Aorta (tissue), 5 donors: ENCODE results near the gene PI16. TPM values are rescaled to one million over a fixed set of nuclear protein-coding genes. Genes with fewer than 3 reads are reported as not detected.

Experiments
- ATAC-seq: fragments of 200-7000 bp; cut with Tn5 transposase; one replicate; pipeline ENCODE4 v1.9.1; 2022; ENCODE audit warnings: moderate library complexity; ENCODE audit not compliant: low FRiP score
- DNase-seq, 2 donors: peaks; one replicate each; pipeline ENCODE4 v3.0.0-alpha.2; 2020
- H3K27ac ChIP-seq, 2 donors: one replicate each; pipeline ENCODE4 v1.5.1; 2013; ENCODE audit warnings: low read length in 2 of 2, mild to moderate bottlenecking in 2 of 2, moderate library complexity in 2 of 2, control low read depth in 1 of 2, inconsistent platforms in 1 of 2, low read depth in 1 of 2
- H3K27me3 ChIP-seq, 2 donors: one replicate each; pipeline ENCODE4 v1.6.1; 2013; ENCODE audit warnings: control low read depth in 1 of 2, low read length in 1 of 2, mild to moderate bottlenecking in 1 of 2, moderate library complexity in 1 of 2; ENCODE audit not compliant: insufficient read depth in 2 of 2, control insufficient read depth in 1 of 2
- H3K36me3 ChIP-seq, 2 donors: one replicate each; pipeline ENCODE4 v1.6.1; 2013; ENCODE audit warnings: control low read depth in 1 of 2, low read length in 1 of 2, mild to moderate bottlenecking in 1 of 2; ENCODE audit not compliant: insufficient read depth in 2 of 2, control insufficient read depth in 1 of 2
- H3K4me1 ChIP-seq, 2 donors: one replicate each; pipeline ENCODE4 v1.6.1; 2013; ENCODE audit warnings: low read length in 2 of 2, control low read depth in 1 of 2, mild to moderate bottlenecking in 1 of 2, moderate library complexity in 1 of 2; ENCODE audit not compliant: insufficient read depth in 2 of 2, control insufficient read depth in 1 of 2
- H3K4me3 ChIP-seq, 2 donors: one replicate each; pipeline ENCODE4 v1.5.1; 2013; ENCODE audit warnings: low read length in 2 of 2, control low read depth in 1 of 2, mild to moderate bottlenecking in 1 of 2
- H3K9me3 ChIP-seq: one replicate; pipeline ENCODE4 v1.6.1; 2013; ENCODE audit warnings: mild to moderate bottlenecking, low read length; ENCODE audit not compliant: control insufficient read depth
- whole genome bisulfite sequencing, 2 donors: extraction: QIAGEN DNeasy Blood & Tissue Kit; methylation state at CpG; one replicate each; pipeline ENCODE4 v1.1.7; 2013; 5-methylcytosine and 5-hydroxymethylcytosine counted together
- intact Hi-C, 2 donors: fragments of 100-400 bp; cut with DNase I; formaldehyde crosslinking; loops; one replicate each; pipeline versions ENCODE4 v1.14.2 to v1.15.0; 2022
- long read RNA-seq, 2 donors: library from polyadenylated mRNA; unstranded; transcript quantifications; one replicate each; pipeline ENCODE4 v2.0.0, GENCODE V29; 2020 to 2021
- polyA plus RNA-seq, 2 donors: library from polyadenylated mRNA; stranded (reverse); fragments of 200-250 nt; gene quantifications; one replicate each; pipeline ENCODE4 v1.2.3, GENCODE V29; 2013
- total RNA-seq, 2 donors: library from RNA; stranded (reverse); fragmentation: NEBNext Ultra II Directional; extraction: Animal tissue kit (Norgen Biotek cat#: 25700); gene quantifications; one replicate each; pipeline ENCODE4 v1.2.1, GENCODE V29; 2021
- donor health status: healthy with polysubstance abuse.
- donor health status: Bipolar disorder and iron deficiency.
- donor health status: DM: no; HTN: no; CAD: no.
- donor health status: DM: no; HTN: no; CAD: no.
- donor health status: DM: yes; HTN: yes; CAD: no.

PI16 gene, protein sequence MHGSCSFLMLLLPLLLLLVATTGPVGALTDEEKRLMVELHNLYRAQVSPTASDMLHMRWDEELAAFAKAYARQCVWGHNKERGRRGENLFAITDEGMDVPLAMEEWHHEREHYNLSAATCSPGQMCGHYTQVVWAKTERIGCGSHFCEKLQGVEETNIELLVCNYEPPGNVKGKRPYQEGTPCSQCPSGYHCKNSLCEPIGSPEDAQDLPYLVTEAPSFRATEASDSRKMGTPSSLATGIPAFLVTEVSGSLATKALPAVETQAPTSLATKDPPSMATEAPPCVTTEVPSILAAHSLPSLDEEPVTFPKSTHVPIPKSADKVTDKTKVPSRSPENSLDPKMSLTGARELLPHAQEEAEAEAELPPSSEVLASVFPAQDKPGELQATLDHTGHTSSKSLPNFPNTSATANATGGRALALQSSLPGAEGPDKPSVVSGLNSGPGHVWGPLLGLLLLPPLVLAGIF
- 100 to 1,000 TPM in 1 of 2 donors, 10 to 100 TPM in 1; 38.7 to 383 TPM for total RNA-seq
- polyA plus RNA-seq, result 1 to 10 TPM in 1 of 2 donors, not detected in 1; 4.4 TPM
- long read RNA-seq, donor 1, transcript PI16-201 (7 exons, 2,190 nt), result major isoform, 157 of 204 reads
- long read RNA-seq, donor 1, partial matches to known transcripts, result 20 of 204 reads
- long read RNA-seq, donor 1, other reads (novel, unspliced or antisense), result 27 of 204 reads
- long read RNA-seq, donor 2, transcript PI16-201 (7 exons, 2,190 nt), result major isoform, 136 of 303 reads
- long read RNA-seq, donor 2, partial matches to known transcripts, result 83 of 303 reads
- long read RNA-seq, donor 2, other reads (novel, unspliced or antisense), result 84 of 303 reads

GRCh38 chr6:36954262-36954931 is at the start of gene PI16:
TSS of gene PI16 (plus strand) at chr6:36954738. CDS start at chr6:36954761, 23 bp downstream.
- H3K27me3 ChIP-seq, result no peaks in the 10 kb centered on the region
- H3K4me1 ChIP-seq, result no peaks in the 10 kb centered on the region
- intact Hi-C loops, result no loop called here
- H3K9me3 ChIP-seq, result no peaks in the 10 kb centered on the region
- H3K36me3 ChIP-seq, result no peaks in the 10 kb centered on the region
- H3K27ac ChIP-seq, result no peak within 1 kb of the TSS
- no peak within 1 kb of the TSS for H3K4me3 ChIP-seq
- WGBS, 2 donors, result 64 to 71% methylated on average over 14 of the region's 14 CpGs
- no peak for ATAC-seq
- DNase-seq, result peak in 1 of 2 donors; percentile 70

DNA sequence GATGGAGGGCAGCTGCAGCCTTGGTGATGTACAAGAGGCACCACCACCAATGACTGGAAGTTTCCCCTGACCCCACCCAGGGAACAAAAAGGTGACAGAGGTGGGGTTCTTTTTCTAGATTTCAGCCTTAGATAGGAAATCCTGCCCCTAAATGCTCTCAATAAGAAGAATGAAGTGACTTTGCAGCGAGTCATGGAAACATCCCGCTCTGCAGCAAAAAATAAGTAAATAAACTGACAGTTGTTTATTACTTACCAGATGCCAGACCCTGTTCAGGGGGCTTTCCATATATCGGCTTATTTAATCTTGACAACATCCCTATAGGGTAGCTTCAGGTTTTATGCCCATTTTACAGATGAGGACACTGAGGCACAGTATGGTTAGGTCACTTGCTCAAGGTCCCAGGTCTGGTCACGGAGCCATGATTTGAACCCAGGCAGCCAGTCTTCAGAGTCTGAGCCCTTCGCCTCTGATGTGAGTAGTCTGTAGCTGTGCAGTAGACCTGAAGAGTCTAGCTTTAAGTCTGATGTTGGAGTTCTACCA is 49.6 kb upstream of the PI16 start:
- intact Hi-C loops, result no loop called here
- Histone ChIP-seq H3K27ac (no peak overlapping the region), H3K4me1 (peaks cover 1 to 4% of the 10 kb centered on the region in 2 donors), H3K27me3 (no peaks in the 10 kb centered on the region), H3K36me3 (peaks cover 0 to 2% of the 10 kb centered on the region in 2 donors), H3K9me3 (no peaks in the 10 kb centered on the region), H3K4me3 (no peak overlapping the region)
- DNase-seq (no peak), ATAC-seq (no peak)
- 97 to 98% methylated on average over 5 of the region's 5 CpGs for WGBS, 2 donors

DNA sequence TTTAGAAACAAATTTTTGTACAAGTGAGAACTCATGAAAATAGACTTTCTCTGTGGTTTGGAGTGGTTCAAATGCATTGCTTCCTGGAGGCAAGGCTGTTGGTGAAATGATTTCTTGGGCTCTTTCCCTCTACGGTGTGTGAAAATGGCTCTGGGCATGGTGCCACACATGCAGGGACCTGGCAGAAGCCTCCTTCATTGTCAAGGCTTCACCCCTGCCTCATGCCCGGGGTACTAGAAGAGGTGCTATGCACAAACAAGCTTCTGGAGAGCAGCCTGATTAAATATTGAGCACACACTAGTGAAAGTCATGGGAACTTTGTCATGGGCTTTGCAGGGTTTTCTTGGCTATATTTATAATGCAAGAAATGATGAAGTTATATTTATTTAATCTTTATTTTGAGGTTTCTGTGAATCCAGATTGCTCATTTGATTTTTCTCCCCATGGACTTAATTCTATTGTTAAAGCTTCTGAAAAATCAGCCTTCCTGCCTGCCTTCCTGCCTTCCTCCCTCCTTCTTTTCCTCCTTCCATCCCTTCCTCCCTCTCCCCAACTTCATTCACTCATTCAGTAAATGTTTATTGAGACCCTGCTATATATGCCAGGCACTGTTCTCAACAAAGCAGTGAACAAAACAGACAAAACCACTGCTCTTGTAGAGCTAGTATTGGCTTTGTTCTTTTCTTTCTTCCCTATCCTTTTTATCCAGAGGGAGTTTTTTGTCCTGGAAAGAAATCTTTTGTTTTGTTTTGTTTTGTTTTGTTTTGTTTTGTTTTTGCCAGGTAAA is 47.8 kb upstream of the PI16 start:
- H3K27me3 ChIP-seq, result no peaks in the 10 kb centered on the region

DNA sequence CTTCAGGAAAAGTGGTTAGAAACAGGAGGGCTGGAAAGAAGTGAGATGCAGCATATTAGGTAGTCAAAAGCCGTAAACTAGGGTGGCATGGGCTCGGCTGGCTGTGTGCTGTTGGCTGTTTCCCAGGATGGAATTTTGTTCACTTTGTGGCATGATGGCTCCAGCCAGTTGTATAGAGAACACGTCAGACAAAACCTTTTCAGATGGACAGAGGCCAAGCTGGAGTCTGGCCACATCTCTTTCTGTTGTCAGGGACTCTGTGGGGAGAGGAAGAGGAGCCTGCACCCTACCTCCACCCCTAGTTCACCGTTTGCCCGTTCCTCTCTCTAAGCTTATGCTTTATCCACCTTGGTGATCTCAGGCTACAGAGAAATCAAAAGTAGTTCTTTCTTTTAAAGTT is 46.8 kb upstream of the PI16 start:
- H3K4me1 ChIP-seq, result peaks cover 1 to 4% of the 10 kb centered on the region in 2 donors
- H3K4me3 ChIP-seq, result no peak overlapping the region
- H3K27me3 ChIP-seq, result no peaks in the 10 kb centered on the region
- H3K27ac ChIP-seq, result peak overlapping the region in 1 of 2 donors; percentile 70
- H3K36me3 ChIP-seq, result peaks cover 0 to 2% of the 10 kb centered on the region in 2 donors
- 8 to 9% methylated on average over 5 of the region's 5 CpGs for WGBS, 2 donors
- H3K9me3 ChIP-seq, result no peaks in the 10 kb centered on the region
- ATAC-seq (peak; percentile 76), DNase-seq (peak in 1 of 2 donors; percentile 73)
- intact Hi-C loops, result no loop called here

More for the DNA sequence above, 47.8 kb upstream of the PI16 start:
- 0 to 4% methylated on average over 2 of the region's 2 CpGs for WGBS, 2 donors
- Histone ChIP-seq H3K4me1 (peaks cover 1 to 4% of the 10 kb centered on the region in 2 donors), H3K36me3 (peaks cover 0 to 2% of the 10 kb centered on the region in 2 donors), H3K4me3 (no peak overlapping the region), H3K27ac (peak overlapping the region; percentile 37 to 70), H3K9me3 (no peaks in the 10 kb centered on the region)
- ATAC-seq (peak; percentile 67), DNase-seq (peak in 1 of 2 donors; percentile 53)
- intact Hi-C loops, result no loop called here

- DNase-seq, result no peak
- Histone ChIP-seq H3K27ac (peak overlapping the region in 1 of 2 donors; percentile 37), H3K36me3 (peaks cover 0 to 4% of the 10 kb centered on the region in 2 donors), H3K9me3 (no peaks in the 10 kb centered on the region), H3K4me1 (peaks cover 1 to 4% of the 10 kb centered on the region in 2 donors), H3K27me3 (no peaks in the 10 kb centered on the region), H3K4me3 (no peak overlapping the region)
- ATAC-seq, result no peak
- WGBS, 2 donors, result 57 to 75% methylated on average over 2 of the region's 2 CpGs
- intact Hi-C loops, result no loop called here
These were observed 45.8 kb upstream of the PI16 start for GRCh38 chr6:36908747-36909146.

GRCh38 chr6:36912030-36912454 is 42.5 kb upstream of the PI16 start:
- WGBS, 2 donors, result 78 to 79% methylated on average over 4 of the region's 4 CpGs
- peaks cover 1 to 9% of the 10 kb centered on the region in 2 donors for H3K4me1 ChIP-seq
- H3K4me3 ChIP-seq, result no peak overlapping the region
- DNase-seq (no peak), ATAC-seq (no peak)
- H3K27me3 ChIP-seq, result no peaks in the 10 kb centered on the region
- no peak overlapping the region for H3K27ac ChIP-seq
- H3K36me3 ChIP-seq, result peaks cover 0 to 6% of the 10 kb centered on the region in 2 donors
- intact Hi-C loops, result no loop called here
- H3K9me3 ChIP-seq, result no peaks in the 10 kb centered on the region

- intact Hi-C loops, result no loop called here
- Histone ChIP-seq H3K27me3 (no peaks in the 10 kb centered on the region), H3K4me1 (peaks cover 0 to 11% of the 10 kb centered on the region in 2 donors), H3K27ac (no peak overlapping the region), H3K4me3 (no peak overlapping the region), H3K36me3 (peaks cover 0 to 6% of the 10 kb centered on the region in 2 donors), H3K9me3 (no peaks in the 10 kb centered on the region)
- 79 to 84% methylated on average over 8 of the region's 8 CpGs for WGBS, 2 donors
- DNase-seq (no peak), ATAC-seq (no peak)
These were observed 42.0 kb upstream of the PI16 start for GRCh38 chr6:36912586-36912985.
